NCI-H446 (cell line): ENCODE measurements around the gene USB1.

Experiments
- DNase-seq, 2 experiments: peaks; one replicate each; lab custom pipeline; 2025; lab: John Stamatoyannopoulos, UW

The USB1 gene

GRCh38 chr16:58034774-58035173 is 33.6 kb downstream of the USB1 start:
- no peak for DNase-seq

DNA sequence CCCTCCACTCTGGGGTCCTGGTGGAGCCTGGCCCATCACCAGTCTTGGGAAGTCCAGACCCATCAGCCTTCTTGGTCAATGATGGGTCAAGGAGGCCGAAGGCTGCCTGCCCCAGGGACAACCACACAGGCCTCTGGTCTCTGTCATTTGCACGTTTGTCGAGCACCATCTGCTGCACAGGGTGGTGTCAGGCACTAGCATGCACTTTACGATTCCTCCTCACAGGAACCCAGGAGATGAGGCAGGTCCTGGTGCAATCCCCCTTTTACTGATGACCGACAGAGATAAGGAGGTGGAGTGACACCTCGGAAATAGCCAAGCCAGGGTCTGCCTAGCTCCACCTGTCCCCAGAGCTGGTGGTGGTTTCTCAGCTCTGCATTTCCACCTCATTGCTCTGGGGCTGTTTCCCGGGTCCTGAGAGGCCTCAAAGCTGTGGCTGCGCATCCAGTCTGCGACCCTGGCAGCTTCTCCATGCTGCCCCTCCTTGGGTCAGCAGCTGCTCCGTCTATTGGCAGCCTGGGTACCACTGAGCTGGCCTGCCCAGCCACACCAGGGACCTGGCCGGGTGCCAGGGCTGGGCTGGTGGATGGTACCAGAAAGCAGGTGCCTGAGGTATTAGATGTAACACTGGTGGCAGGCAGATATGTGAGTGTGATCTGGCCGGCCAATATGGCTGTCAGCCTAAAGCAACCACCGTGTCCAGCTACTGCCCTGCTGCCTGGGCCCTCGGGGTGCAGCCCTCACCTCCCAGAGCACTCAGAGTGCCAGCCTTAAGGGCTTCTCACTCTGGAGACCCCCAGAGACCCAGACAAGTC is 34.4 kb downstream of the USB1 start:
- no peak for DNase-seq

GRCh38 chr16:58036943-58037342 is 35.7 kb downstream of the USB1 start:
- no peak for DNase-seq

- DNase-seq = no peak
Observed at GRCh38 chr16:58037365-58038057, 36.3 kb downstream of the USB1 start.

DNA sequence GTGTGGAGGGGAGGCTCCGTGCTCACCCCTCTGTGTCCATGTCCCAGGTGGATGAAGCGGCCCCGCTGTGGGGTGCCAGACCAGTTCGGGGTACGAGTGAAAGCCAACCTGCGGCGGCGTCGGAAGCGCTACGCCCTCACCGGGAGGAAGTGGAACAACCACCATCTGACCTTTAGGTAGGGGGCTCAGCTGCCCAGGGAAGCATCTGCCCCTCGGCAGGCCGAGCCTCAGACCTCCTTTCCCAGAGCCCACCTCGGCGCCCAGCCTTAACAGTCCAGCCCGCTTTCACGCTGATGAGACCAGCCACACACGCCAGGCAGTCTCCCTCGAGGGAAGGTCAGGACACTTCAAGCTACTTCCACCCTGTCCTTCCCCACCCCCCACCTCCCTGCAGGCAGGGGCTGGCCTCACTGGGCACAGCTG is 37.0 kb downstream of the USB1 start:
- DNase-seq = no peak

DNA sequence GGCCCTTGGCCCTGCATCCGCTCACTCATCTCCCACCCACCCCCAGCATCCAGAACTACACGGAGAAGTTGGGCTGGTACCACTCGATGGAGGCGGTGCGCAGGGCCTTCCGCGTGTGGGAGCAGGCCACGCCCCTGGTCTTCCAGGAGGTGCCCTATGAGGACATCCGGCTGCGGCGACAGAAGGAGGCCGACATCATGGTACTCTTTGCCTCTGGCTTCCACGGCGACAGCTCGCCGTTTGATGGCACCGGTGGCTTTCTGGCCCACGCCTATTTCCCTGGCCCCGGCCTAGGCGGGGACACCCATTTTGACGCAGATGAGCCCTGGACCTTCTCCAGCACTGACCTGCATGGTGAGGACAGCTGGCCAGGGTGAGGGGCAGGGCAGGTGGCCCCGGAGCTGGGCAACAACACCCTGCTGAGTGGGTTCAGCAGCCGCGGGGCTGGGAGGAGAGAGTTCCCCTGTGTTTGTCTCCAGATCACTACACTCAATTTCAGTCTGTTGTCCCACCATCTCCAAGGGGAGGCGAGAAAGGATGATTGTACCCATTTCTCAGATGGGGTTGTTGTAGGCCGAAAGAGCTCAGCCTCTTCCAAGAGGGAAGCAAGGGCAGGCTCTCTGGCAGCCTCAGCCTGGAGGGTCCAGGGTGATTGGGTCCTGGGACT is 38.8 kb downstream of the USB1 start:
- no peak for DNase-seq

GRCh38 chr16:58040496-58040846 is 39.3 kb downstream of the USB1 start:
- DNase-seq = no peak

- DNase-seq = no peak
Observed at GRCh38 chr16:58040945-58041627, 39.9 kb downstream of the USB1 start.

GRCh38 chr16:58041628-58041955 is 40.4 kb downstream of the USB1 start:
- no peak for DNase-seq

DNA sequence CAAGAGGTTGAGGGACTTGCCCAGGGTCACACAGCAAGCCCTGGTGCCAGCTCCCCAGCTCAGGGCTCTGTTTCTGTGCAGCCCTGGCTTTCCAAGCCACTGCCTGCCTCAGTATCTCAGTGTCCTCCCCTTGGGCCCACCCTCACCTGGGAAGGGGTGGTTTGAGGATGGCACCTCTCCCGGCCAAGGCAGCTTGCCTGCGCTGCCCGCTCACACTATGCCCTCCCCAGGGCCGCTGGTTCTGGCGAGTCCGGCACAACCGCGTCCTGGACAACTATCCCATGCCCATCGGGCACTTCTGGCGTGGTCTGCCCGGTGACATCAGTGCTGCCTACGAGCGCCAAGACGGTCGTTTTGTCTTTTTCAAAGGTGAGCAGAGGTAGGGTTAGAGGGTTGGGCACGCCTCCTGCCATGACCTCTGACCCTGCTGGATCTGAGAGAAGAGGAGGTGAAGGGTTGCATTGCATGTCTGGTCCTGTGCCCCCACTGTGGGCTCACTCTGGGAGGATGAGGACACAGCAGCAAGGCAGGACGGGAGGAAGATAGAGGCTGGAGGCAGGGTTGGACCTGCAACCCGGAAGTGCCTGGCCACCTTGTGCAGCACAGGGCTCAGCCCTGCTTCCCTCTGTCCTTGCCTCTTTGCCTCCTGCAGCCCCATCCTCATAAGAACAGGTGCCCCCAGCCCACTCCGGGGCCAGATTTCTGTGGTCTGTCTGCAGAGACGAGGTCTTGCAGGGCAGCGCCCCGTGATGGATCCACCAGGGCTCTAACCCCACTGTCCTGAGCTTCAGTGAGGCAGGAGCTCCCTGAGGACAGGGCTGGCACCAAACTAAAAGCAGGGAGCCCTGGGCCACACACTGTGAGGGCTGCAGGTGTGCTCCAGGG is 41.0 kb downstream of the USB1 start:
- DNase-seq = no peak

DNA sequence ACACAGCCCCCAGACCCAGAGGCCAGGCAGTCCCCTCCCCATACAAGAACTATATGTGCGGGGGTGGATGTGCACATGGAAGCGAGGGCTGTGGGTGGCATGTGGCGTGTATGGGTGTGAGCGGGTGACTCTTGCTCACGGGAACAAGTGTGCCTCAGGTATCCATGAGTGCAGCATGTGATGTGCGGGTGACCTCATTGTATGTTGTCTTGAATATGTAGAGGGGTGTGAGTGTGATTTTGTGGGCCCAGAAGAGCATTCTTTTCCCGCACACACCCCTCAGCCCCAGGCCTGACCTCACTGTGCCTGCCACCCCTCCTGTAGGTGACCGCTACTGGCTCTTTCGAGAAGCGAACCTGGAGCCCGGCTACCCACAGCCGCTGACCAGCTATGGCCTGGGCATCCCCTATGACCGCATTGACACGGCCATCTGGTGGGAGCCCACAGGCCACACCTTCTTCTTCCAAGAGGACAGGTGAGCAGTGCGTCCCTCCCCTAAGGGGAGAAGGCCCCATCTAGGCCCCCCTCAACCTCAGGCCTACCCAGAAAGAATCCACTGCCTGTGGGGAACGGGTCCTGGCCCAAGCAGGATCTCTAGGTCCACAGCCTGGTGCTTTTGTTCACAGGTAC is 41.8 kb downstream of the USB1 start:
- DNase-seq = no peak

- no peak for DNase-seq
Observed at GRCh38 chr16:58043571-58044155, 42.5 kb downstream of the USB1 start.

GRCh38 chr16:58044266-58045019 is 43.2 kb downstream of the USB1 start:
- DNase-seq = no peak

GRCh38 chr16:58045096-58045495 is 43.9 kb downstream of the USB1 start:
- DNase-seq = no peak

- no peak for DNase-seq
Observed at GRCh38 chr16:58046054-58046881, 45.1 kb downstream of the USB1 start.

DNA sequence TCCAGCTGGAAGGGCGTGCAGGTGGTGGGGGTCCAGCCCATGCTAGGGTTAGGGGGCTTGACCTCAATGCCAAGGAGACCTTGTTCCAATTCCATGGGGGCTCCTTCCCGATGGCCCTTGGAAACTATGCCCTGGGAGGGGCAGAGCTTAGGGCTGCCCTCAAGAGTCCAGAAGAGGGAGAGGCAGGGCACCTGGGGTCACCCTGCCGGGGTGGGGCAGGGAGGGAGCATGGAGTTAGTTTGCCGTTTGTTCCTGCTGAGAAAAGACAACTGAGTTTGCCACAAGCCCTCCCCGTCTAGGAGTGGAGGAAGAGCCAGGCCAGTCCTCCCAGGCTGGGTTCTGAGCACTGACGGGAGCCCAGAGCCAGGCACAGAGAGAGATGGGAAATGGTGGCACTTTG is 45.7 kb downstream of the USB1 start:
- no peak for DNase-seq

DNA sequence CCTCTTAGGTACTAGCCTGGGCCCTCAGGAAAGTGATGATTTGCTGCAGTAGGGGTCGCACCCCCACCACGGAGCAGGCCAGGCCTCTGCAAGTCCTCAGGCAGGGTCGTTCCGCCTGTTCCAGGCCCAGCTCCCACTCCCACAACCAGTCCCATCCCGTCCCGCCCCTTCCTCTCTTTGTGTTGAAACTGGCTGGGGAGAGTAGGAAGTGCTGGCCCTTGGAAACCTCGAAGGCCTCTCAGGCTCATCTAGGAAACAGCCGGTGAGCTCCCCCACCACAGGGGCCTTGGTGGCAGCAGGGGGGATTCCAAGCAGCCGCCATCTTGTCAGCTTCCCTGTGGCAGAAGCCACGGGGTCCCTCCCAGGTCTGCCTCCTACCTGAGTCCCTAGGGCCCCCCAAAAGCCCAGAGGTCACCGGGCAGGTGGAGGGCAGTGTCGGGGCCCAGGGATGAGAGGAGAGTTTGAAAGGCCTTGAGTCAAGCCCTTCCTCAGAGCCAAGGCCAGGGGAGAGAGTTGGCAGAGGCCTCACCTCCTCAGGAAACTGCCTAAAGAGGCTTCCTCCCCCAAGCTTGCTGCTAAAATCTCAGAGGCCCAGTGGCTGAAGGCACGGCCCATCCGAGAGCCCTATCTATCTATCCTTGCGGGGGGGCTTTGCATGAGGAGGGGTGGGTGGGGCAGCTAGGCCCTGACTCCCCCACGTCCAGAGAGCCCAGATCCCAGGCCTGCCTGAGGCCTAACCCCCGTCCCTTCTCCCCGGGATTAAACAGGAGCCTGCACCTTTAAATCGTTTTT is 46.5 kb downstream of the USB1 start:
- no peak for DNase-seq

- DNase-seq = no peak
Observed at GRCh38 chr16:58048494-58049231, 47.5 kb downstream of the USB1 start.
